ENCODE measurements around the gene MTCH1.
A peak's percentile ranks its signal among the peaks of the same experiment; 100 is the strongest.

The MTCH1 gene, protein sequence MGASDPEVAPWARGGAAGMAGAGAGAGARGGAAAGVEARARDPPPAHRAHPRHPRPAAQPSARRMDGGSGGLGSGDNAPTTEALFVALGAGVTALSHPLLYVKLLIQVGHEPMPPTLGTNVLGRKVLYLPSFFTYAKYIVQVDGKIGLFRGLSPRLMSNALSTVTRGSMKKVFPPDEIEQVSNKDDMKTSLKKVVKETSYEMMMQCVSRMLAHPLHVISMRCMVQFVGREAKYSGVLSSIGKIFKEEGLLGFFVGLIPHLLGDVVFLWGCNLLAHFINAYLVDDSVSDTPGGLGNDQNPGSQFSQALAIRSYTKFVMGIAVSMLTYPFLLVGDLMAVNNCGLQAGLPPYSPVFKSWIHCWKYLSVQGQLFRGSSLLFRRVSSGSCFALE

DNA sequence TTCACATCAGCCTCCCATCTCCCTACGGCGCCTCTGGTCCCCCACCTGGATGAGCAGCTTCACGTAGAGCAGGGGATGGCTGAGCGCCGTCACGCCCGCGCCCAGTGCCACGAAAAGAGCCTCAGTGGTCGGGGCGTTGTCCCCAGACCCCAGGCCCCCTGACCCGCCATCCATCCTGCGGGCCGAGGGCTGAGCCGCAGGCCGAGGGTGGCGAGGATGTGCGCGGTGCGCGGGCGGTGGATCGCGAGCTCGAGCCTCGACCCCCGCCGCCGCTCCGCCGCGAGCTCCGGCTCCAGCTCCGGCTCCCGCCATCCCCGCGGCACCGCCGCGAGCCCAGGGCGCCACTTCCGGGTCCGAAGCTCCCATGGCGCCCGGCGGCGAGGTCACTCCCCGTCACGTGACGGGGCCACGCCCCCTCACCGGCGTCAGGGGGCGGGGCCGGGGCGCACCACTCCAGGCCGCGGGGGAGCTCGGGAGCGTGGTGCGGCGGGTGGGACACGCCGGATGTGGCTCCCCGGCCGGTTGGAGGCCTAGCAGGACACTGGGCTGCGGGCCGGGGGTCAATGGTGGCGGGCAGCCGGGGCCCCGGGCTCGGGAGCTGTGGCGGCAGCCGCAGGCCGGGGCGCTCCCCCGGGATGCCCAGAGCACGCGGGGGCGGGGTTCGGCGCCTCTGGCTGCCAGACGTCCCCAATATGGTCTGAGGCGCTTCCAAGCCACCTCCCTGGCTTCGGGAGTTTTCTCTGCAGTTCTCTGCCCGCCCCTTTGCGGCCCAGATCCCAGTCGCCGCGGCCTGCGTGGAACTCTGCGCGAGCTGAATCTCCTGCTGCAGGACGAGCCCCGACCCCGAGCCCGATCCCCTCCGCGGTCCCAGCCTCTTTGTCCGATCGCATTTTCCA, at the start of gene MTCH1:
Gene MTCH1, minus strand, starts transcription at position 389 of the 896 bp plus-strand sequence. Its CDS starts 23 bp downstream, at position 366.
- no peak for TF ChIP-seq JUND (IDR thresholded peaks at IDR 0.05; ENCODE audit: low read depth)
- peak; percentile 89 to 92 for DNase-seq (ENCODE audit: low read depth in 1 of 2, low spot score in 1 of 2)
- in situ Hi-C loops (cut with HindIII; ENCODE audit: low pct_unique_long_range_greater_than_20kb, low sequenced_read_pairs): no loop called here

- in situ Hi-C loops (cut with HindIII; ENCODE audit: low pct_unique_long_range_greater_than_20kb, low sequenced_read_pairs): no loop called here
- no peak for TF ChIP-seq JUND (IDR thresholded peaks at IDR 0.05; ENCODE audit: low read depth)
Observed at GRCh38 chr6:37033819-37034795, 48.1 kb upstream of the MTCH1 start.

DNA sequence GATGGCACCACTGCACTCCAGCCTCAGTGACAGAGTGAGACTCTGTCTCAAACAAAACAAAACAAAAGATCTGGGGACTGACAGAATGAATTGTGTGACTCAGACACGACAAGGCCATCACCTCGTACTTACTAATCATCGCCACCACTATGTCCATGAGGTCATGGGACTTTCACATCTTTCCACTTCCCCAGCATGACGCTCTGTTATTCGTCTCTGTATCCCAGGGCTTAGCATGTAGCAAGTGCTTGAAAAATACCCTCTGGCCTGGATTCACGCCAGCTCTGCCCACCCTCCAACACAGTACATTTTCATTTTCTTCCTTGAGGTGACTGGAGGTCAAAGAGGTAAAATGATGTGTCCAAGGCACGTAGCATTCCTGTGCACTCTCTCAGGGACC, 47.3 kb upstream of the MTCH1 start:
- in situ Hi-C loops (cut with HindIII; ENCODE audit: low pct_unique_long_range_greater_than_20kb, low sequenced_read_pairs): no loop called here

More at GRCh38 chr6:37033819-37034795, 48.1 kb upstream of the MTCH1 start:
- DNase-seq (ENCODE audit: low read depth in 1 of 2, low spot score in 1 of 2): no peak

GRCh38 chr6:37032239-37032638, 46.2 kb upstream of the MTCH1 start:
- DNase-seq (ENCODE audit: low read depth in 1 of 2, low spot score in 1 of 2): no peak
- in situ Hi-C loops (cut with HindIII; ENCODE audit: low pct_unique_long_range_greater_than_20kb, low sequenced_read_pairs): no loop called here
- TF ChIP-seq JUND (IDR thresholded peaks at IDR 0.05; ENCODE audit: low read depth): no peak

More for the DNA sequence above, 47.3 kb upstream of the MTCH1 start:
- TF ChIP-seq JUND (IDR thresholded peaks at IDR 0.05; ENCODE audit: low read depth): no peak
- no peak for DNase-seq (ENCODE audit: low read depth in 1 of 2, low spot score in 1 of 2)

DNA sequence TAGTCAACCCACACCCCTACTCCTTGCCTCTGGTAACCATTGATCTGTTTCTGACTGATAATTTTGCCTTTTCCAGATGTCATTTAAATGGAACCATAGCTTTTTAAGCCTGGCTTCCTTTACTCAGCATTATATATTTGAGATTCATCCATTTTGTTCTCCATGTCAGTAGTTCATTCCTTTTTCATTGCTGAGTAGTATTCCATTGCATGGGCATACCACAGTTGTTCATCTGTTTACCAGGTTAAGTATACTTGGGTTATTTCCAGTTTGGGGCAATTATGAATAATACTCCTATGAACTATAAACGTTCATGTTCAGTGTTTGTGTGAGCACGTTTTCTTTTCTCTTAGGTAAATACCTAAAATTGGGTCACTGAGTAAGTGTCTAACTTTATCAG, 44.6 kb upstream of the MTCH1 start:
- in situ Hi-C loops (cut with HindIII; ENCODE audit: low pct_unique_long_range_greater_than_20kb, low sequenced_read_pairs): no loop called here
- TF ChIP-seq JUND (IDR thresholded peaks at IDR 0.05; ENCODE audit: low read depth): no peak
- DNase-seq (ENCODE audit: low read depth in 1 of 2, low spot score in 1 of 2): no peak

DNA sequence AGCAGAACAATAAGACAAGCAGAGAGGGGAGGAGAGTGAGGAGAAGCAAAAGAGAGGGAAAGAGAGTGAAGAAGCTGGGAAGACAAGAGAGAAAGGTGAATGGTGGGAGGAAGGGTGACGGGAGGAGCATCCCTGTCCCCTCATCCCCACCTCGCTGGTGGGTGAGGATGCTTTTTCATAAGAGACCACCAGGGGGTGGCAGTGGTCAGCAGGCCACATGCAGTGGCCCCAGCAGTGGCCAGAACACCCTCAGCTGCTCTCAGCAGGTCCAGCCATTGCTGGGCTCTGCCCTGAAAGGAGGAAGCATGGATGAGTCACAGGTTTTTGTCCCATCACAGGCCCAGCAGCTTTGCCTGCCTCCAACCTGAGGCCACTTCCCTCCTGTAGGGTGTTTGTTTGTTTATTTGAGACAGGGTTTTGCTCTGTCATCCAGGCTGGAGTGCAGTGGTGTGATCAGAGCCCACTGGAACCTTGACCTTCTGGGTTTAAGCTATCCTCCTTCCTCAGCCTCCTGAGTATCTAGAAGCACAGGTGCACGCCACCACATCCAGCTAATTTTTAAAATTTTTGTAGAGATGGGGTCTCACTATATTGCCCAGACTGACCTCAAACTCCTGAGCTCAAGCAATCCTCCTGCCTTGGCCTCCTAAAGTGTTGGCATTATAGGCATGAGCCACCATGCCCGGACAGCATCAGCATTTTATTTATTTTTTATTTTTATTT, 43.4 kb upstream of the MTCH1 start:
- DNase-seq (ENCODE audit: low read depth in 1 of 2, low spot score in 1 of 2): peak in 1 of 2 experiments; percentile 69
- in situ Hi-C loops (cut with HindIII; ENCODE audit: low pct_unique_long_range_greater_than_20kb, low sequenced_read_pairs): no loop called here
- TF ChIP-seq JUND (IDR thresholded peaks at IDR 0.05; ENCODE audit: low read depth): no peak

DNA sequence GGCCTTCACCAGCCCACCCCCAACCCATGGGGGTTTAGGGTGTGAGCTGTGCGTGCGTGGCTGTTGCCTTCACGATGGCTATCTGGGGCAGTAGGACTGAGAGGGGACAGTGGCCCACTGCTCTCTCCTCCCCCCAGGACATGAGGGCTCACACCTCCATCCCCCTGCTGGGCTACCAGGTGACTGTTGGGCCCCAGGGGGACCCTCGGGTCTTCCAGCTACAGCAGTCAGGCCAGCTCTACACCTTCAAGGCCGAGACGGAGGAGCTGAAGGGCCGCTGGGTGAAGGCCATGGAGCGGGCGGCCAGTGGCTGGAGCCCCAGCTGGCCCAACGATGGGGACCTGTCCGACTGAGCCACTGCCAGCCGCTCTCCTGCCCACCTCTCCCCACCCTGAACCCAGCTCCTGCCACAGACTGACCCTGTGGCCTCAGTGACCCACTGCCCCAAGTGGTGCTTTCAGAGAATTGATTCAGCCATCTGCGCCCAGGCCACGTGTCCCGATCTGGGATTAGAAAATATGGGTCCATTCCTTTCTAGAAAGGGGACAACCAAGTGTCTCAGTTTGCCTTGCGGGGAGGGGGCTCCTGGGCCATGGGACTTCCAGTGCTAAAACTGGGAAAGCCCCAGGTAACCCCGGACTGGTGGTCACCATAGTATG, 41.9 kb upstream of the MTCH1 start:
- no peak for TF ChIP-seq JUND (IDR thresholded peaks at IDR 0.05; ENCODE audit: low read depth)
- DNase-seq (ENCODE audit: low read depth in 1 of 2, low spot score in 1 of 2): no peak
- in situ Hi-C loops (cut with HindIII; ENCODE audit: low pct_unique_long_range_greater_than_20kb, low sequenced_read_pairs): no loop called here

DNA sequence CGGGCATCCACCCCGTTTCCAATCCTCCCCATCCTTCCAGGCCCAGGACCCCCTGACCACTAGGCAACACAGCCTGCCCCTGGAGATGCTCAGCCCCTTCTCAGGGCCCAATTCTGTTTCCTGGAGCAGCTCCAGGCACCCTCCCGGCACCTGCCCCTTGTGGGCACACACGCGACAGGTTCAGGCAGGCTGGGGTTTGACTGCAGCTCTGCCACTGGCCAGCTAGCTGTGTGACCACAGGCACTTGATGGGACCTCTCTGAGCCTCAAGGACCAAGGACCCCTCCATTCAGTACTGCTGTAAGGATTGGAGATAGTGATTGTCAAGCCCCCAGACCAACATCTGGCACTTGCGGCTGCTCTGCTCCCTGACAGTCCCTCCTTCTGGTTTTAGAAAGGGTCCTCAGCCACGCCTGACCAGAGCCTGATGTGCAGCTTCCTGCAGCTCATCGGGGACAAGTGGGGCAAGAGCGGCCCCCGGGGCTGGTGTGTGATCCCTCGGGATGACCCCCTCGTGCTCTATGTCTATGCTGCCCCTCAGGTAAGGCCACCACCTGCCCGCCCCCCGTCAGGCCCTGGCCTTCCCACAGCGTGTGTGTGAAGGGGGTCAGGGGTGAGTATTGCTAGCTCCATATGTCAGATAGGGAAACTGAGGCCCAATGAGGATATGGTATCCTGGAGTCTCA, 41.2 kb upstream of the MTCH1 start:
- in situ Hi-C loops (cut with HindIII; ENCODE audit: low pct_unique_long_range_greater_than_20kb, low sequenced_read_pairs): no loop called here
- DNase-seq (ENCODE audit: low read depth in 1 of 2, low spot score in 1 of 2): no peak
- TF ChIP-seq JUND (IDR thresholded peaks at IDR 0.05; ENCODE audit: low read depth): no peak

- in situ Hi-C loops (cut with HindIII; ENCODE audit: low pct_unique_long_range_greater_than_20kb, low sequenced_read_pairs): no loop called here
- no peak for TF ChIP-seq JUND (IDR thresholded peaks at IDR 0.05; ENCODE audit: low read depth)
- no peak for DNase-seq (ENCODE audit: low read depth in 1 of 2, low spot score in 1 of 2)
Observed at GRCh38 chr6:37025621-37026466, 39.8 kb upstream of the MTCH1 start.
